Measurements from ENCODE around the gene LIMCH1. TPM values are rescaled to one million over a fixed set of nuclear protein-coding genes. Genes with fewer than 3 reads are reported as not detected.

The LIMCH1 gene
- total and polyA plus RNA-seq, 7 donors = 0.46 to 26.0 (median 6.7) TPM

DNA sequence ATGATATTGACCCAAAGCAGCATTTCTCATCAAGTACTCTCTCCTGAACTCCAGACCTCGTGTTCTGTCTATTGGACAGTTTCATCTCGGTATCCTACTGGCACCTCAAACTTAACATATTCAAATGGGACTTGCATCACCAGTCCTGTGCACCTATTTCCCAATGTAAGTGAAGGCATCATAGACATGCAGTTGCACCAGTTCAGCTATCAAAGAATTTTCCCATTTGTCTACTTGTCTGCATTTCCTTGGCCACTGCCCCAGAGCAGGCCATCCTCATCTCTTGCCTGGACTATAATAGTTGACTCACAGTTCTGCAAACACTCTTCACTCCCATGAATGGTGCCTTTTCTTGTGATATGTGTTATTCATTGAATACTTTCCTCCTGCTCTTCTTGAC, 11.3 kb upstream of the LIMCH1 start:
- DNase-seq = no peak
- 76 to 89% methylated on average over 2 of the region's 2 CpGs for WGBS, 2 donors

DNA sequence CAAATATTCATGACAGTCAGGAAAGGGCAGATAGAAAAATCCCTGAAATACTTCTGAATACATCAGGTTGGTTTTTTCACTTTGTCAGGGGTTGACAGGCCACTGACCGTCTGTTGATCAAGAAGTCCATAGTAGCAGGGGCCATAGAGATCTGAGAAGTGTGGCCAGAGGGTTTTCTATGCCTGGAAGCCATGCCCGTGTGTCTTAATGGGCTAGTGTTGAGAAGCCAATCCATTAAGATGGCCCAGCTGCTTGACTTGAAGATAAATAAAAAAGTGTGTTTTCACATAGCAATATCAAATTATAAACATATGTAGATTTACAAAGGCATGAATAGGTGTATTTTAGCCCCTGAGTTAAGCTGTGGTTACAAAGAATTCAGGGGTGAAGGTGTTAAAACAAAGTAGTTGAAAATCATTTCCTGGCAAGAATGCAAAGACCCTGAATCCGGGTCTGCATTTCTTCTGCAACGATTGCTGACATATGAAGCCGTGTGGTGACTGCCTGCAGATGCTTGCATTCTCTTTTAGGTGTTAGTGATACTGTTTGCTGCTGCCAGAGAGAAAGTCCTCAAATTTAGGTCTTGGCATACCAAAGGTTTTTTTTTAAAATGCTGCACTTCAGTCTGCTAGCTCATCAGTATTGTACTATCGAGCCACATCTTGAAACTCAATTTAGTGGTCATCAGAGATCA, 9.3 kb upstream of the LIMCH1 start:
- Histone ChIP-seq H3K36me3 (no peaks in the 10 kb centered on the region), H3K27ac (no peak overlapping the region), H3K4me1 (no peaks in the 10 kb centered on the region), H3K9me3 (no peaks in the 10 kb centered on the region), H3K27me3 (no peaks in the 10 kb centered on the region), H3K4me3 (no peak overlapping the region)
- intact Hi-C loops (cut with DNase I) = no loop called here
- TF ChIP-seq CTCF (IDR thresholded peaks at IDR 0.05) (no peak), POLR2A (IDR thresholded peaks at IDR 0.05) (no peak), EP300 (IDR thresholded peaks at IDR 0.05) (no peak), POLR2AphosphoS5 (IDR thresholded peaks at IDR 0.05) (no peak)
- DNase-seq = no peak
- WGBS, 2 donors = 72 to 77% methylated on average over 6 of the region's 6 CpGs

More for the DNA sequence above, 11.3 kb upstream of the LIMCH1 start:
- intact Hi-C loops (cut with DNase I) = no loop called here
- no peaks in the 10 kb centered on the region for H3K36me3 ChIP-seq
- H3K4me1 ChIP-seq = no peaks in the 10 kb centered on the region
- no peak overlapping the region for H3K27ac ChIP-seq
- TF ChIP-seq CTCF (IDR thresholded peaks at IDR 0.05) (no peak), EP300 (IDR thresholded peaks at IDR 0.05) (no peak), POLR2AphosphoS5 (IDR thresholded peaks at IDR 0.05) (no peak), POLR2A (IDR thresholded peaks at IDR 0.05) (no peak)
- no peaks in the 10 kb centered on the region for H3K27me3 ChIP-seq
- no peaks in the 10 kb centered on the region for H3K9me3 ChIP-seq
- H3K4me3 ChIP-seq = no peak overlapping the region

GRCh38 chr4:41530741-41531140, 7.2 kb upstream of the LIMCH1 start:
- WGBS, 2 donors = 87 to 92% methylated on average over 5 of the region's 5 CpGs
- H3K4me3 ChIP-seq = no peak overlapping the region
- H3K9me3 ChIP-seq = no peaks in the 10 kb centered on the region
- no peaks in the 10 kb centered on the region for H3K36me3 ChIP-seq
- H3K27me3 ChIP-seq = no peaks in the 10 kb centered on the region
- H3K27ac ChIP-seq = no peak overlapping the region
- TF ChIP-seq EP300 (IDR thresholded peaks at IDR 0.05) (no peak), CTCF (IDR thresholded peaks at IDR 0.05) (no peak), POLR2AphosphoS5 (IDR thresholded peaks at IDR 0.05) (no peak), POLR2A (IDR thresholded peaks at IDR 0.05) (no peak)
- H3K4me1 ChIP-seq = no peaks in the 10 kb centered on the region
- DNase-seq = no peak
- intact Hi-C loops (cut with DNase I) = no loop called here

- no peaks in the 10 kb centered on the region for H3K27me3 ChIP-seq
- no peak overlapping the region for H3K27ac ChIP-seq
- 68 to 83% methylated on average over 7 of the region's 7 CpGs for WGBS, 2 donors
- no peaks in the 10 kb centered on the region for H3K36me3 ChIP-seq
- H3K9me3 ChIP-seq = no peaks in the 10 kb centered on the region
- H3K4me1 ChIP-seq = peaks cover 0 to 13% (median 2%) of the 10 kb centered on the region in 4 donors
- no peak overlapping the region for H3K4me3 ChIP-seq
- no peak for TF ChIP-seq EP300 (IDR thresholded peaks at IDR 0.05)
- TF ChIP-seq CTCF (IDR thresholded peaks at IDR 0.05) = no peak
- TF ChIP-seq POLR2AphosphoS5 (IDR thresholded peaks at IDR 0.05) = no peak
- TF ChIP-seq POLR2A (IDR thresholded peaks at IDR 0.05) = no peak
- no peak for DNase-seq
- intact Hi-C loops (cut with DNase I) = no loop called here
Observed at GRCh38 chr4:41532336-41532735, 5.6 kb upstream of the LIMCH1 start.

DNA sequence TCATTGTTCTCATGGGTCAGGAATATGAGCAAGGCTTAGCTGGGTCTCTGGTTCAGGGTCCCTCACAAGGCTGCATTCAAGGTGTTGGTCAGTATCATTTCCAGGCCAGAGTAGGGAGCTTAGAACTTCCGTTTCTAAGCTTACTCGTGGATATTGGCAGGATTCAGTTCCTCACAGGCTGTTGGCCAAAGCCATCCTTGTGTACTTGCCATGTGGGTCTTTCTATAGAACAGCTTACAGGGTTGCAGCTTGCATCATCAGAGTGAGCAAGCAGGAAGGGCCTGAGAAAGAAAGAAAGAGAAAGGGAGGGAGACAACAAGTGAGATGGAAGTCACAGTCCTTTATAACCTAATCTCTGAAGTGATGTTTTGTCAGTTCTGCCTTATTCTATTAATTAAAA, 5.1 kb upstream of the LIMCH1 start:
- no peaks in the 10 kb centered on the region for H3K9me3 ChIP-seq
- DNase-seq = no peak
- TF ChIP-seq CTCF (IDR thresholded peaks at IDR 0.05) = no peak
- no peak for TF ChIP-seq POLR2A (IDR thresholded peaks at IDR 0.05)
- no peak for TF ChIP-seq POLR2AphosphoS5 (IDR thresholded peaks at IDR 0.05)
- no peak for TF ChIP-seq EP300 (IDR thresholded peaks at IDR 0.05)
- H3K27me3 ChIP-seq = no peaks in the 10 kb centered on the region
- WGBS, 2 donors = 59 to 74% methylated on average over 2 of the region's 2 CpGs
- H3K27ac ChIP-seq = no peak overlapping the region
- intact Hi-C loops (cut with DNase I) = no loop called here
- H3K4me3 ChIP-seq = no peak overlapping the region
- H3K36me3 ChIP-seq = no peaks in the 10 kb centered on the region
- peaks cover 0 to 18% (median 6%) of the 10 kb centered on the region in 4 donors for H3K4me1 ChIP-seq
